Mammary epithelial cell (primary cell): ENCODE data around the gene RTBDN.

Source experiments
- EZH2 ChIP-seq: IDR thresholded peaks from 2 replicates; pipeline ENCODE4 v1.6.1; 2012; ENCODE audit warnings: low read length, inconsistent platforms, borderline replicate concordance
- TF ChIP-seq, protein P1 (sequence below), 2 donors: IDR thresholded peaks in 1 of 2; conservative IDR thresholded peaks in 1 of 2; 2 replicates each; pipeline ENCODE4 v1.5.1; 2011 to 2012; ENCODE audit warnings: inconsistent platforms in 2 of 2, low read length in 2 of 2, mild to moderate bottlenecking in 2 of 2, control low read depth in 1 of 2, low read depth in 1 of 2; ENCODE audit not compliant: insufficient read depth in 1 of 2; ENCODE audit errors: extremely low read depth in 1 of 2

DNA sequence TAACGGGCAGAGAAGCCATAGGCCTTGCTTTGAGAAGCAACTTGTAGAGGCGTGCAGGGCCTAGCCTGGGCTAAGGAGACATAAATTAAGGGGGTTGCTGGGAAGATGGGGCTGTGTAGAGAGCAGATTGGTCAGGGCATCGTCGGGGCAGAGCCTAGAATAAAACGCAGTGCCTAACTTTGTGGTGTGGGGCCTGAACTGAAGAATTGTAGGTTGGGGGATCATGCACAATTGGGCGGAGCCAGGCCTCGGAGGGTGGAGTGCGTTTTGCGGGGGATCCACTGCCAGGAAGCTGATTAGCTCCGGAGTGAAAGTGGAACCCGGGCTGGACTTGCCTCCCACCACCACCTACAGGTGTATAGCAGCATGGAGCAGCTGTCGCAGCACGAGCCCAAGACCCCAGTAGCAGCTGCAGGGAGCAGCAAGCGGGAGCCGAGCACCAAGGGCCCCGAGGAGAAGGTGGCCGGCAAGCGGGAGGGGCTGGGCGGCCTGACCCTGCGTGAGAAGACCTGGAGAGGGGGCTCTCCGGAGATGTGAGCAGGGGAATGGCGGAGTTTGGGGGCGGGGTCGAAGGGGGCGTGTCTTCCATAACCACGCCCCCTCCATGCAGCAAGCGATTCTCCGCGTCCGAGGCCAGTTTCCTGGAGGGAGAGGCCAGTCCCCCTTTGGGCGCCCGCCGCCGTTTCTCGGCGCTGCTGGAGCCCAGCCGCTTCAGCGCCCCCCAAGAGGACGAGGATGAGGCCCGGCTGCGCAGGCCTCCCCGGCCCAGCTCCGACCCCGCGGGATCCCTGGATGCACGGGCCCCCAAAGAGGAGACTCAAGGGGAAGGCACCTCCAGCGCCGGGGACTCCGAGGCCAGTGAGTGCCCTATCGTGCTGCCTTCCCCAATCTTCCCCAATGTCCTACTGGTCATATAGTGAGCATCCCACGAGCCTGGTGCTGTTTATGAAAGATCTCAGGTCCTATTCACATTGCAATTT, 33.0 kb upstream of the RTBDN start:
- TF ChIP-seq, protein P1, sequence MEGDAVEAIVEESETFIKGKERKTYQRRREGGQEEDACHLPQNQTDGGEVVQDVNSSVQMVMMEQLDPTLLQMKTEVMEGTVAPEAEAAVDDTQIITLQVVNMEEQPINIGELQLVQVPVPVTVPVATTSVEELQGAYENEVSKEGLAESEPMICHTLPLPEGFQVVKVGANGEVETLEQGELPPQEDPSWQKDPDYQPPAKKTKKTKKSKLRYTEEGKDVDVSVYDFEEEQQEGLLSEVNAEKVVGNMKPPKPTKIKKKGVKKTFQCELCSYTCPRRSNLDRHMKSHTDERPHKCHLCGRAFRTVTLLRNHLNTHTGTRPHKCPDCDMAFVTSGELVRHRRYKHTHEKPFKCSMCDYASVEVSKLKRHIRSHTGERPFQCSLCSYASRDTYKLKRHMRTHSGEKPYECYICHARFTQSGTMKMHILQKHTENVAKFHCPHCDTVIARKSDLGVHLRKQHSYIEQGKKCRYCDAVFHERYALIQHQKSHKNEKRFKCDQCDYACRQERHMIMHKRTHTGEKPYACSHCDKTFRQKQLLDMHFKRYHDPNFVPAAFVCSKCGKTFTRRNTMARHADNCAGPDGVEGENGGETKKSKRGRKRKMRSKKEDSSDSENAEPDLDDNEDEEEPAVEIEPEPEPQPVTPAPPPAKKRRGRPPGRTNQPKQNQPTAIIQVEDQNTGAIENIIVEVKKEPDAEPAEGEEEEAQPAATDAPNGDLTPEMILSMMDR (conservative IDR thresholded peaks at IDR 0.05 in 1 of 2, IDR thresholded peaks at IDR 0.05 in 1 of 2; ENCODE audit: extremely low read depth in 1 of 2, insufficient read depth in 1 of 2, low read depth in 1 of 2, low read length in 2 of 2): no peak
- TF ChIP-seq EZH2: no peak
